LNCAP (cell line): ENCODE measurements around the gene HTR7.

Experiments used
- CTCF ChIP-seq: fragments of 450-650 bp; IDR thresholded peaks from 2 replicates; pipeline ENCODE4 v1.5.1; 2017; ENCODE audit warnings: mild to moderate bottlenecking

HTR7 gene

GRCh38 chr10:90745565-90745964 lies 112.3 kb downstream of the HTR7 start:
- TF ChIP-seq CTCF = no peak

GRCh38 chr10:90743291-90743690 lies 114.5 kb downstream of the HTR7 start:
- no peak for TF ChIP-seq CTCF

GRCh38 chr10:90741926-90742565 lies 115.8 kb downstream of the HTR7 start:
- no peak for TF ChIP-seq CTCF

GRCh38 chr10:90740265-90740664 lies 117.6 kb downstream of the HTR7 start:
- no peak for TF ChIP-seq CTCF

- no peak for TF ChIP-seq CTCF
Measured at GRCh38 chr10:90738885-90739284, 119.0 kb downstream of the HTR7 start.

GRCh38 chr10:90734415-90734814 lies 123.4 kb downstream of the HTR7 start:
- TF ChIP-seq CTCF = no peak

- TF ChIP-seq CTCF = no peak
Measured at GRCh38 chr10:90732581-90732980, 125.3 kb downstream of the HTR7 start.

GRCh38 chr10:90723416-90724068 lies 134.3 kb downstream of the HTR7 start:
- TF ChIP-seq CTCF = no peak
